Keratinocyte (primary cell): Measurements from ENCODE around the gene CFAP69. TPM values are rescaled to one million over a fixed set of nuclear protein-coding genes. Genes with fewer than 3 reads are reported as not detected.

Experiments
- DNase-seq: peaks from one replicate; pipeline ENCODE4 v3.0.0-alpha.2; 2011; ENCODE audit warnings: low read depth, missing footprints, low spot score
- FAIRE-seq: peaks from 2 replicates; lab custom pipeline; 2011; peaks lifted over from hg19 to GRCh38; lab: Jason Lieb, UNC
- H2AFZ ChIP-seq: 2 replicates; pipeline ENCODE4 v1.6.0; 2012; ENCODE audit warnings: low read length, control low read depth, inconsistent platforms; ENCODE audit not compliant: control insufficient read depth
- H3K27ac ChIP-seq: 2 replicates; pipeline ENCODE4 v1.5.1; 2011; ENCODE audit warnings: low read length; ENCODE audit not compliant: control insufficient read depth, insufficient read depth
- H3K27me3 ChIP-seq: 3 replicates; pipeline ENCODE4 v1.6.0; 2011; ENCODE audit warnings: low read length; ENCODE audit not compliant: control insufficient read depth, insufficient read depth; ENCODE audit errors: extremely low read depth
- H3K36me3 ChIP-seq, 2 experiments: 2 replicates in 1 of 2; 3 replicates in 1 of 2; pipeline ENCODE4 v1.5.1; 2011; ENCODE audit warnings: low read length in 2 of 2, mild to moderate bottlenecking in 1 of 2; ENCODE audit not compliant: control insufficient read depth in 2 of 2, insufficient read depth in 2 of 2; ENCODE audit errors: extremely low read depth in 1 of 2
- H3K4me1 ChIP-seq: 3 replicates; pipeline ENCODE4 v1.5.1; 2011; ENCODE audit warnings: low read length; ENCODE audit not compliant: control insufficient read depth, insufficient read depth; ENCODE audit errors: extremely low read depth
- H3K4me2 ChIP-seq: 3 replicates; pipeline ENCODE4 v1.6.0; 2011; ENCODE audit warnings: low read depth, low read length; ENCODE audit not compliant: control insufficient read depth, insufficient read depth; ENCODE audit errors: extremely low read depth
- H3K4me3 ChIP-seq, 3 experiments: fragments of 200-600 bp in 1 of 3; sonication (generic) in 1 of 3; 2 replicates in 2 of 3; 3 replicates in 1 of 3; pipeline ENCODE4 v1.5.1; 2011 to 2016; ENCODE audit warnings: low read length in 3 of 3, mild to moderate bottlenecking in 3 of 3, control low read depth in 2 of 3, inconsistent platforms in 1 of 3, low read depth in 1 of 3, mixed read lengths in 1 of 3, mixed run types in 1 of 3, moderate library complexity in 1 of 3; ENCODE audit not compliant: control insufficient read depth in 2 of 3, insufficient read depth in 2 of 3; ENCODE audit errors: extremely low read depth in 1 of 3
- H3K79me2 ChIP-seq: 2 replicates; pipeline ENCODE4 v1.6.0; 2012; ENCODE audit warnings: low read length; ENCODE audit not compliant: control insufficient read depth, insufficient read depth
- H3K9ac ChIP-seq: 3 replicates; pipeline ENCODE4 v1.6.0; 2011; ENCODE audit warnings: low read length; ENCODE audit not compliant: control insufficient read depth, insufficient read depth; ENCODE audit errors: extremely low read depth
- H3K9me1 ChIP-seq: 3 replicates; pipeline ENCODE4 v1.6.0; 2011; ENCODE audit warnings: low read length; ENCODE audit not compliant: control insufficient read depth, insufficient read depth; ENCODE audit errors: extremely low read depth
- H3K9me3 ChIP-seq: 2 replicates; pipeline ENCODE4 v1.5.1; 2012; ENCODE audit warnings: low read depth, low read length; ENCODE audit not compliant: control insufficient read depth
- H4K20me1 ChIP-seq: 3 replicates; pipeline ENCODE4 v1.6.0; 2011; ENCODE audit warnings: low read length; ENCODE audit not compliant: control insufficient read depth, insufficient read depth; ENCODE audit errors: extremely low read depth
- CTCF ChIP-seq, 3 experiments: IDR thresholded peaks in 1 of 3; conservative IDR thresholded peaks in 1 of 3; optimal IDR thresholded peaks in 1 of 3; 2 replicates in 2 of 3; 3 replicates in 1 of 3; pipeline versions ENCODE3 to v1.5.1; 2011; ENCODE audit warnings: low read length in 3 of 3, mild to moderate bottlenecking in 3 of 3, moderate library complexity in 2 of 3, control low read depth in 1 of 3, inconsistent platforms in 1 of 3; ENCODE audit not compliant: insufficient read depth in 2 of 3; ENCODE audit errors: extremely low read depth in 1 of 3
- EZH2 ChIP-seq: IDR thresholded peaks from one replicate; pipeline ENCODE4 v1.6.1; 2012; ENCODE audit warnings: inconsistent platforms, mild to moderate bottlenecking, low read length, moderate library complexity
- dilution Hi-C: fragments of 300-500 bp; cut with MboI; formaldehyde crosslinking; loops from one replicate; pipeline ENCODE4 v1.7.0; 2020; ENCODE audit warnings: low sequenced_read_pairs; ENCODE audit not compliant: extremely low pct_ligation_motif_present
- polyA plus RNA-seq, 5 experiments: library from polyadenylated mRNA; depleted of rRNA in 3 of 5; stranded (reverse) in 3 of 5; stranded (forward) in 1 of 5; unstranded in 1 of 5; fragments of >200 nt; gene quantifications; 1 replicate in 1 of 5; 2 replicates in 3 of 5; 3 replicates in 1 of 5; pipeline versions ENCODE4 v1.2.1 to v1.2.3, GENCODE V29; 2011 to 2012; ENCODE audit warnings: missing spikeins in 2 of 5, low read depth in 1 of 5, low replicate concordance in 1 of 5

Gene CFAP69
- polyA plus RNA-seq, 1 donor (not counting 4 experiments of a cell fraction or from before 2014, with no cell fraction given): 1.6 TPM

GRCh38 chr7:90209776-90210175 lies 35.2 kb upstream of the CFAP69 start:
- peaks cover 11% of the 10 kb centered on the region for H3K4me1 ChIP-seq
- TF ChIP-seq CTCF (optimal IDR thresholded peaks at IDR 0.05 in 1 of 3, IDR thresholded peaks at IDR 0.05 in 1 of 3, conservative IDR thresholded peaks at IDR 0.05 in 1 of 3; ENCODE audit: extremely low read depth in 1 of 3, insufficient read depth in 2 of 3, low read length in 3 of 3): no peak
- TF ChIP-seq EZH2: no peak
- H3K4me3 ChIP-seq: no peak overlapping the region
- no peaks in the 10 kb centered on the region for H4K20me1 ChIP-seq
- DNase-seq (no peak), FAIRE-seq (no peak)
- H3K9ac ChIP-seq: no peak overlapping the region
- H3K27ac ChIP-seq: no peak overlapping the region
- H2AFZ ChIP-seq: no peak overlapping the region
- H3K9me1 ChIP-seq: no peaks in the 10 kb centered on the region
- H3K36me3 ChIP-seq: no peaks in the 10 kb centered on the region
- H3K79me2 ChIP-seq: no peaks in the 10 kb centered on the region
- no peaks in the 10 kb centered on the region for H3K9me3 ChIP-seq
- H3K27me3 ChIP-seq: no peaks in the 10 kb centered on the region
- no peak overlapping the region for H3K4me2 ChIP-seq
- dilution Hi-C loops: no loop called here

- no peaks in the 10 kb centered on the region for H4K20me1 ChIP-seq
- H3K27ac ChIP-seq: no peak overlapping the region
- TF ChIP-seq CTCF (optimal IDR thresholded peaks at IDR 0.05 in 1 of 3, IDR thresholded peaks at IDR 0.05 in 1 of 3, conservative IDR thresholded peaks at IDR 0.05 in 1 of 3; ENCODE audit: extremely low read depth in 1 of 3, insufficient read depth in 2 of 3, low read length in 3 of 3) (no peak), EZH2 (no peak)
- H3K79me2 ChIP-seq: no peaks in the 10 kb centered on the region
- no peaks in the 10 kb centered on the region for H3K9me3 ChIP-seq
- DNase-seq (no peak), FAIRE-seq (no peak)
- no peak overlapping the region for H2AFZ ChIP-seq
- no peaks in the 10 kb centered on the region for H3K27me3 ChIP-seq
- no peaks in the 10 kb centered on the region for H3K36me3 ChIP-seq
- H3K9ac ChIP-seq: no peak overlapping the region
- H3K4me1 ChIP-seq: peaks cover 11% of the 10 kb centered on the region
- no peak overlapping the region for H3K4me3 ChIP-seq
- dilution Hi-C loops: no loop called here
- no peak overlapping the region for H3K4me2 ChIP-seq
- no peaks in the 10 kb centered on the region for H3K9me1 ChIP-seq
Measured at GRCh38 chr7:90210475-90210874, 34.5 kb upstream of the CFAP69 start.
